ENCODE data around the gene FBXW9. TPM values are rescaled to one million over a fixed set of nuclear protein-coding genes. Genes with fewer than 3 reads are reported as not detected.

Gene FBXW9
- total and polyA plus RNA-seq, 12 donors: 2.1 to 14.7 (median 9.6) TPM

- peaks cover 0 to 8% of the 10 kb centered on the region in 2 donors for H3K36me3 ChIP-seq (replicated peaks in 1 of 2)
- no peak for TF ChIP-seq POLR2A (IDR thresholded peaks at IDR 0.05)
- no peak for TF ChIP-seq CTCF (IDR thresholded peaks at IDR 0.05)
- 0 to 2% (median 1%) methylated on average over 7 of the region's 7 CpGs for WGBS, 4 donors
- H3K4me3 ChIP-seq: peak overlapping the region in 2 of 4 donors; percentile 14 to 98
- no peaks in the 10 kb centered on the region for H3K27me3 ChIP-seq
- peaks cover 20 to 27% of the 10 kb centered on the region in 2 donors for H3K4me1 ChIP-seq (replicated peaks in 1 of 2)
- no peaks in the 10 kb centered on the region for H3K9me3 ChIP-seq (replicated peaks in 1 of 3)
- peak overlapping the region in 4 of 5 donors; percentile 9 to 92 (median 85) for H3K27ac ChIP-seq
- intact Hi-C loops (cut with DNase I): no loop called here
- no peak for DNase-seq
These were observed 26.9 kb upstream of the FBXW9 start for GRCh38 chr19:12723381-12723640.

GRCh38 chr19:12722566-12723380 lies 26.3 kb upstream of the FBXW9 start:
- H3K27me3 ChIP-seq: no peaks in the 10 kb centered on the region
- H3K4me3 ChIP-seq: peak overlapping the region in 2 of 4 donors; percentile 64 to 98
- DNase-seq: peak; percentile 96 to 99 (median 99)
- H3K4me1 ChIP-seq (replicated peaks in 1 of 2): peaks cover 20 to 27% of the 10 kb centered on the region in 2 donors
- peaks cover 0 to 13% of the 10 kb centered on the region in 2 donors for H3K36me3 ChIP-seq (replicated peaks in 1 of 2)
- no peak for TF ChIP-seq CTCF (IDR thresholded peaks at IDR 0.05)
- TF ChIP-seq POLR2A (IDR thresholded peaks at IDR 0.05): peak; percentile 65 to 83
- intact Hi-C loops (cut with DNase I): no loop called here
- peak overlapping the region; percentile 89 to 99 (median 92) for H3K27ac ChIP-seq
- 1% methylated on average over 32 of the region's 32 CpGs for WGBS, 4 donors
- H3K9me3 ChIP-seq (replicated peaks in 1 of 3): no peaks in the 10 kb centered on the region

DNA sequence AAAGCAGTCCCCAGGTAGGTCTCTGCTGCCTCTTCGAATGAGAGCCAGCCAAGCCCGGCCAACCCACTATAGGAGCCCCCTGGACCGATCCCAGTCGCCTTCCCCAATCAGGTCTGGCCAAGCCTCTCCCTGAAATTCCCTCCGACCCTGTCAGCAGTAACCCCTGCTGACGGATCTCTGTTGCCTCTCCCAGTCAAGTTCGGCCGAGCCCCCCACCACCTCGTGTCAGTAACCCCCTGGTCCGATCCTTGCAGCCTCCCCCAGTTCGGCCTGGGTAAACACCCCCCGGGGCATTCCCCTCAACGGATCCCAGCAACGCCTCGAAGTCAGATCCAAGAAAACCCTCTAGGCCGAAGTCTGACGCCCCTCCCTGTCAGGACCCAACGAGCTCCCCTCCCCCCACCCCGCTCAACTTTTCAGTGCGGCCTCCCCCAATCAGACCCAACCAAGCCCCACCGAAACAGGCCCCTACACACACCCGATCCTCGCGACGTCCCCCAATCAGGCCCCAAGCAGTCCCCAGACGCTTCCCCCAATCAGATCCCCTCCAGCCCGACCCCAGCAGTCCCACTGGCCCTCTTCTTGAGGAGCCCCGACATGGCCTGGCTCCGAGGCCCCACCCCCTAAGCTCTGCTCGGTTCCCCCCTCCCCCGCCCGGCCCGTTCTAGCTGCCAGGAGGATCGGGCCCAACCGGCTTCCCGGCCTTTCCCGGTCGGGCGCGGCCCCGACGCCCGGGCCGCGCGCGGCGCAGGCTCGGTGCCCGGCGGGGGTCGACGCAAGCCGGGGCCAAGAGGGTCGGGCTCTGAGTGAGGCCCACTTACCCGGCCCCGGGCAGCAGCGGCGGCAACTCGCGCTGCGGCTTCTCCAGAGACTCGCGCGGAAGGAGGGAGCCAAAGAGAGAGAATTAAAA lies 25.5 kb upstream of the FBXW9 start:
- Histone ChIP-seq H3K27ac (peak overlapping the region; percentile 89 to 99 (median 92)), H3K36me3 (replicated peaks in 1 of 2) (peaks cover 0 to 20% of the 10 kb centered on the region in 2 donors), H3K27me3 (no peaks in the 10 kb centered on the region), H3K4me3 (peak overlapping the region in 3 of 4 donors; percentile 64 to 98 (median 69)), H3K4me1 (replicated peaks in 1 of 2) (peaks cover 20 to 27% of the 10 kb centered on the region in 2 donors), H3K9me3 (replicated peaks in 1 of 3) (no peaks in the 10 kb centered on the region)
- intact Hi-C loops (cut with DNase I): no loop called here
- peak; percentile 68 to 80 (median 75) for DNase-seq
- 0 to 1% (median 1%) methylated on average over 13 to 65 of the region's 65 CpGs for WGBS, 4 donors
- no peak for TF ChIP-seq CTCF (IDR thresholded peaks at IDR 0.05)
- no peak for TF ChIP-seq POLR2A (IDR thresholded peaks at IDR 0.05)
